ENCODE measurements around the gene MAFB.

MAFB gene

DNA sequence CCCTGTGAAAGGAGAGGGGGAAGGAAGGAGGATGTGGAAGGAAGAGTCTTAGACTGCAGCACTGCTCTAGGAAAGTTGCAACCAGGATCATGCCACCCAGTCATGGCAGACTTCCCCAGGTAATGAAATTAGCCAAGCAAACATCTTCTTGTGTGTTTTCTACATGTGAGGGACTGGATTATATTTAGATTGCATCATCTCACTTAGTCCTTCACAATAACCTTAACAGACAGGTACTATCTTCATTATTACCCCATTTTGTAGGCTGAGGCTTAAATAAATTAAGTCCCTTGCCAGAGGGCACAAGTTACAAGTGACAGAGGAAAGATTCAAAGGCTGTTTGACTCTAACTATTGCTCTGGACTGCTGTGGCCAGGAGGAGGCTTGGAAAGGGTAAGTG is 9.7 kb upstream of the MAFB start:
- no peak for FAIRE-seq

- no peak for FAIRE-seq
These were observed 9.2 kb upstream of the MAFB start for GRCh38 chr20:40698281-40698680.

GRCh38 chr20:40697541-40697940 is 8.5 kb upstream of the MAFB start:
- FAIRE-seq: no peak

GRCh38 chr20:40695214-40695613 is 6.2 kb upstream of the MAFB start:
- no peak for FAIRE-seq

DNA sequence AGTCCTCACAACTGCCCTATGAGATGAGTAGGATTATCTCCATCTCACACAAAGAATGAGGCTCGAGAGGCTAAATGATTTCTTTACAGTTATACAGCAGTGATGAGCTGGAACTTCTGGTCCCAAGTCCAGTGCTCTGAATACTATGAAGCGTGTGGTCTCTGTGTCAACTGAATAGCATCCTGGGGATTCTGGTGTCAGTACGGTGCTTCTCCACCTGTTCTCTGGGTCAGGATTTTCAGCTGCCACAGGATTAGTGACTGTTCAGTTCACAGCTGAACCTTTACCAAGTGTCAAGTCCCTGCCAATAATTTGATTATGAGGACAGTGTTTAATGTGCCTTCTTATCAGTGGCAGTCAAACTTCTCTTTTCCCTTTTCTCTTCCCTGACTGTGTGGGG is 5.2 kb upstream of the MAFB start:
- FAIRE-seq: no peak

DNA sequence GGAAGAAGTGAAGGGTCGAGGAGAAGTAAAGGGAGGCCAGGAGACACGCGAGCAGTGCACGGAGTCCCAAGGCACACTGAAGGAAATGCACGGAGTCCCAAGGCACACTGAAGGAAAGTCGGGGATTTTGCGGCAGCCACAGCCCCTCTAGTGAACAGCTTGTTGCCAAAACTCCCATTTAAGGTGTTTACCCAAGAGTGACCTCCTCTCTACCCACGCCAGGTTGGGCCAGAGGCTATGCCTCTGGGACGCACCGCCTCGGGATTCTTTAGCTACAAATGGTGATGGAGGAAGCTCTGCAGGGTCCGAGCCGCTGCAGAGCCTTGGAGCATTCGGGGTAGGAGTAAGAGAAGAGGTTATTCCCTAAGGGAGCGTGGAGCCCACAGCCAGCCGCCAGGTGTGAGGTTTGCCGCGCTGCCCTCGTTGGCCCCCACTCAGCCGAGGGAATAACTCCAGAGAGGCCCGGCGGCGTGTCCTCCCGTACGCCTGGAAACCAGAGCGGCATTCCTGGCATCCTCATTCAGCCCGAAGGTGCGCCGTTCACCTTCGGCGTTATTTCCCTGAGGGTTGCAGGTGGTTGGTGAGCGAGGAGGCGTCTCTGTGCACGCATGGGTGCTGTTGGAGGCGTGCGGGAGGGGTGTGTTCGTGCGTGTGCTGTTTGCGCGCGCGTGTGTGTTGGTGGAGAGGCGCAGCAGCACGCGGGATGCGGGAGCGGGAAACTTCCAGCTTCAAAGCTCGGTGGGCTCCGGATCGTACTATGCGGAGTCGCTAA is 3.4 kb upstream of the MAFB start:
- no peak for FAIRE-seq

DNA sequence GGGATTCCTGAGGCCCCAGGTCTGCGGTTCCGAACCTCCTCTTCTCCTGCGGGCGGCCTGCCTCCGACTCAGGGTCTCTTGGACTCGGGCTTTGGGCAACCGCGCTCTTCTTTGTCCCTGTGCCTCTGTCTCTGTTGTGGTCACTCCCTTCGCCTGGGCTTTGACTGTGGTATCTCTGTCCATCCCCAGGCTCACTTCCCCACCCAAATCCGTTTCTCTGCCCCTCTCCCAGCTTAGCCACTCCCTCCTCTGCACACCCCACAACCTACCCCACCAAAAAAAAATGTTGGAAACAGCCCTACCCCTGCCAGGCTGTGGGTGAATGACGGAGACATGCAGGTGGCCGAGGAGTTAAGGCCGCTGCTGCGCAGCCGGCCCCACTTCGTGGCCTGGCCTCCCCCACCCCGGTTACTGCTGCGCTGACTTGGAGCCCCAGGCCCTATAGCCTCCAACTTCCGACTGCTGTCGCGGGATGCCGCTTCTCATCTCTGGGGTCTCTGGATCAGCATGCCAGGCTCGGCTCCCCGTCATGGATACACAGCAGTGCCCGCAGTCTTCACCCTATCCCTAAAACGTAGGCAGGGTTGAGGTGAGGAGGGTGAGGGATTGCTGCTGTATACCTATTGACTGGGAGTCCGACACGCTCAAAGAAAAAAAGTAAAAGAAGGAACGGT is 2.7 kb upstream of the MAFB start:
- no peak for FAIRE-seq

GRCh38 chr20:40690836-40691565 is 2.0 kb upstream of the MAFB start:
- no peak for FAIRE-seq

GRCh38 chr20:40689943-40690835 is 1.2 kb upstream of the MAFB start:
- no peak for FAIRE-seq

- no peak for FAIRE-seq
These were observed 622 bp downstream of the MAFB start for GRCh38 chr20:40688129-40689099.

- no peak for FAIRE-seq
These were observed 1.5 kb downstream of the MAFB start for GRCh38 chr20:40687384-40688128.

- no peak for FAIRE-seq
These were observed 2.1 kb downstream of the MAFB start for GRCh38 chr20:40686893-40687292.

DNA sequence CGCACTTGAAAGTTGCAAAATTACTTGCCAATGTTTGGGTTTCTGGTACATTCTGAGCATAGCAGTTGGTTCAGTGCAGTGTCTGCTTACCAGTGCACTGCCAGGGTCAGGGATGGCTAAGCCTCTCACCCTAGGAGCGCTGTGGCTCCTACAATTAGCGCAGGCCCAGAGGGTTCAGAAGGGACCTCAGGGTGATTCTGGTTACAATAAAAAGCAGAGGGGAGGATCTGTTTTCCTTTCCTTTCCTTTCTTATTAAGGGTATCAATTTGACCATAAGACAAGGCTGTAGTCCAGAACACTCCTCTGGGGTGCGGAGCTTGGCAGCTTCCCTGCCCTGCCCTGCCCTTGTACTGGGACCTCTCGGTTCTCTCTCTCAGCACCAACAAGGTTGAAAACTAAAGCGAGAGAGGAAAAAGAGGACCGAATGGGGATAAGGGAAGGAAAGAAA is 2.6 kb downstream of the MAFB start:
- no peak for FAIRE-seq

- no peak for FAIRE-seq
These were observed 3.7 kb downstream of the MAFB start for GRCh38 chr20:40685349-40685748.

GRCh38 chr20:40683894-40684268 is 5.2 kb downstream of the MAFB start:
- no peak for FAIRE-seq

DNA sequence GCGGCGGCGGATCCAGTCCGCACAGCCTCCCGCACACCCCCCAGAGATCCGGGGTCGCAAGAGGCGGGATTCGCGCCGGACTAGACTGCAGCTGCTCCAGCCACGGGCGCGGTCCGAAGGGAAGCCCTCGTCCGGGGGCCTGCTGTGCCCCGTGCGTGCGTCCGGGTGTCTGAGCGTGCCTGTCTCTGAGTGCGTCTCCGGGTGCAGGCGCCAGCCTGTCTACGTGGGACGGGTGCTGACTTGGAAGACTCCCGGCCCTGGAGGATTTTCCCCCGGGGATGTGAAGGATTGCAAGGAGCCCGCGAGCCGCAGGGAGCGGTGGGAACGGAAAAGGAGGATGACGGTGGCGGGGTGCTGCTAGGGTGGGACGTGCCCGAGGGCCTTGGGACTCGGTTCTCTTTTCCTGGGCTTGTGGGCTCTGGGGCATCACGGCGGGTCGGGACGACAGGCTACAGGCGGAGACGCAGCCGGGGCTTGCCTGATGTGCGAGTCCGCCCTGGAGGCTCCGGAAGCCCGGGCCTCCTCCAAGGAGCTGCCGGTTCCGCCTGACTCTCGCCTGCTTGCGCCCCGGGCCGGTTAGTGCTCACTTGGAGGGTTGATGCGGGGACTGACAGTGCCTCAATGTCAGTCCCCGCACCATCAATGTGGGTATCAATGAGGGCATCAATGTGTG is 5.7 kb downstream of the MAFB start:
- no peak for FAIRE-seq

DNA sequence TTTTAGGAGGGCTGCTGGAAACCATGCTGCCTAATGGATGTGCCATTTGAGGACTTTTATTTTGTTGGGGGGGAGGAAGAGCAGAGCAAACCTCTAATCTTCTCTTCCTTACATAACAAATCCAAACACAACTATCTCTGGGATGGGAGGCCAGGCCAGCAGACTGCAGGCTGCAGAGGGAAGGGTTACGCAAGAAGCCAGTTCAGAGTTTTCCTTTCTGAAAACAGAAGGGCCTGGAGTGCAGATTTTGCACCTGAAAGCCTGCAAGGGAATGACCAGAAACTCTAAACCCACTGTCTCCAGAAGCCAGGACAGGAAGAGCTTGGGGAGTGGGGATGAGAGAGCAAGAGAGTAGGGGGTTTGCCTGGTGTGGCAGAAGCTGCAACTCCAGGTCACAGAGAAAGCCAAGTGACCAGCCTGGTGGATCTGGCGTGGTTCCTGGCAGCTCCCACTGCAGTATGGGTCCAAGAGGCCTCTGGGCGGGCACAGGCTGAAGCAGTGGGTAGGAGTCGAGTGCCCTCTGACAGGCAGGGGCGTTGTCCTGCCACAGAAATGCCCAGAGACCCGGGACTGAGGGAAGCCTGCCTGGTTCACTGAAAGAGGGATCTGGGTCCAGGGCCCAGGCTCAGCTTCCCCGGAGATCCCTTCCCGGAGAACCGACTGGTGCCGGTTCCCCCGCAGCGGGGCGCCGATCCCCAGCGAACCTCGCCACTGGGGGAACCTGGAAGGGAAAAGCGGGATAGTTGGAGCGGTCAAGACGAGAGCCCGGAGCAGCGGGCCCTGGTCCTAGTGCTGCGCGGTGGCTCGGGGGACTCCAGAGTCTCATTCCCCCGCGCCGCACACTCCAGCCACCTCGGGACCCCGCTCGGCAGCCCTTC is 6.7 kb downstream of the MAFB start:
- FAIRE-seq: no peak

DNA sequence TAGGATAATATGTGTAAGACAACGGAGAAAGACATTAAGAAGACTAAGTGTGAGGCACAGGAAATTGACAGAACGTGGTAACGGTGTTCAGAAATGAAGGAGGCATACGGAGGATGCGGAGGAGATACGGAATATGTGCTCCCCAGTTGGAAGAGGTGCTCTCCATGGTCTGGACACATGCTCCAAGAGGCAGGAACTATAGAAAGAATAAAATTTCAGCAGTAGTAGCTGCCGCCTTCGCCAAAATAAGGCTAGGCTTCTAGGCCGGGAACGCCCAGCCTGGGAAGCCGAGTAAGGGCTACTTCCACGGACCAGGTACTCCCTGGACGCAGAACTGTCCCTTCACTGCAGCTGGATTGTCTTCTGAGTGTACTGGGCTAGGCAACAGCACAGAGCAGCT is 7.4 kb downstream of the MAFB start:
- no peak for FAIRE-seq

GRCh38 chr20:40681165-40681564 is 7.9 kb downstream of the MAFB start:
- no peak for FAIRE-seq
